ENCODE measurements around the gene ZNF213. TPM values are rescaled to one million over a fixed set of nuclear protein-coding genes. Genes with fewer than 3 reads are reported as not detected.

Gene ZNF213
- total RNA-seq, 1 donor from 2014 or later: 14.9 TPM

GRCh38 chr16:3155181-3155580 lies 20.4 kb downstream of the ZNF213 start:
- no peak overlapping the region for H3K27ac Mint-ChIP-seq (ENCODE audit: unreplicated experiment)
- TF ChIP-seq CTCF (conservative IDR thresholded peaks at IDR 0.05): no peak
- H3K4me1 Mint-ChIP-seq: peaks cover 41% of the 10 kb centered on the region
- peak overlapping the region; percentile 55 for H3K4me3 Mint-ChIP-seq
- H3K36me3 Mint-ChIP-seq (ENCODE audit: low read depth): peaks cover 11% of the 10 kb centered on the region
- peaks cover 8% of the 10 kb centered on the region for H3K9me3 Mint-ChIP-seq
- peaks cover 69% of the 10 kb centered on the region for H3K27me3 Mint-ChIP-seq (ENCODE audit: low read depth)
- DNase-seq (ENCODE audit: low read depth, low spot score): no peak

GRCh38 chr16:3155972-3156371 lies 21.1 kb downstream of the ZNF213 start:
- Mint-ChIP-seq H3K27ac (ENCODE audit: unreplicated experiment) (no peak overlapping the region), H3K4me3 (no peak overlapping the region), H3K27me3 (ENCODE audit: low read depth) (peaks cover 64% of the 10 kb centered on the region), H3K36me3 (ENCODE audit: low read depth) (peaks cover 6% of the 10 kb centered on the region), H3K9me3 (peaks cover 3% of the 10 kb centered on the region), H3K4me1 (peaks cover 36% of the 10 kb centered on the region)
- DNase-seq (ENCODE audit: low read depth, low spot score): no peak
- no peak for TF ChIP-seq CTCF (conservative IDR thresholded peaks at IDR 0.05)

GRCh38 chr16:3157229-3158025 lies 22.6 kb downstream of the ZNF213 start:
- Mint-ChIP-seq H3K27me3 (ENCODE audit: low read depth) (peaks cover 59% of the 10 kb centered on the region), H3K9me3 (peaks cover 3% of the 10 kb centered on the region), H3K27ac (ENCODE audit: unreplicated experiment) (no peak overlapping the region), H3K36me3 (ENCODE audit: low read depth) (peaks cover 4% of the 10 kb centered on the region), H3K4me1 (peaks cover 30% of the 10 kb centered on the region), H3K4me3 (peak overlapping the region; percentile 78)
- DNase-seq (ENCODE audit: low read depth, low spot score): peak; percentile 74
- TF ChIP-seq CTCF (conservative IDR thresholded peaks at IDR 0.05): no peak

- H3K36me3 Mint-ChIP-seq (ENCODE audit: low read depth): no peaks in the 10 kb centered on the region
- no peak overlapping the region for H3K27ac Mint-ChIP-seq (ENCODE audit: unreplicated experiment)
- peak overlapping the region; percentile 78 for H3K4me3 Mint-ChIP-seq
- no peaks in the 10 kb centered on the region for H3K9me3 Mint-ChIP-seq
- peaks cover 53% of the 10 kb centered on the region for H3K27me3 Mint-ChIP-seq (ENCODE audit: low read depth)
- TF ChIP-seq CTCF (conservative IDR thresholded peaks at IDR 0.05): no peak
- peak; percentile 32 for DNase-seq (ENCODE audit: low read depth, low spot score)
- H3K4me1 Mint-ChIP-seq: peaks cover 25% of the 10 kb centered on the region
These were observed 23.2 kb downstream of the ZNF213 start for GRCh38 chr16:3158026-3158509.

- Mint-ChIP-seq H3K9me3 (no peaks in the 10 kb centered on the region), H3K27me3 (ENCODE audit: low read depth) (peaks cover 58% of the 10 kb centered on the region), H3K4me1 (peaks cover 29% of the 10 kb centered on the region), H3K4me3 (peak overlapping the region; percentile 94), H3K36me3 (ENCODE audit: low read depth) (no peaks in the 10 kb centered on the region), H3K27ac (ENCODE audit: unreplicated experiment) (peak overlapping the region; percentile 57)
- peak; percentile 69 for DNase-seq (ENCODE audit: low read depth, low spot score)
- no peak for TF ChIP-seq CTCF (conservative IDR thresholded peaks at IDR 0.05)
These were observed 23.9 kb downstream of the ZNF213 start for GRCh38 chr16:3158510-3159314.
